Inflammatory macrophage treated with lipopolysaccharide for 4 hours (primary cell): ENCODE data around the gene OR2V1.
A peak's percentile ranks its signal among the peaks of the same experiment; 100 is the strongest.
"Not testable (repeated sequence)": the region's sequence is repeated elsewhere in the genome, so short reads cannot be mapped to it uniquely, and the experiment has no call there.

Experiments used
- DNase-seq: peaks from one replicate; pipeline ENCODE4 v3.0.0-alpha.2; 2020

The OR2V1 gene

DNA sequence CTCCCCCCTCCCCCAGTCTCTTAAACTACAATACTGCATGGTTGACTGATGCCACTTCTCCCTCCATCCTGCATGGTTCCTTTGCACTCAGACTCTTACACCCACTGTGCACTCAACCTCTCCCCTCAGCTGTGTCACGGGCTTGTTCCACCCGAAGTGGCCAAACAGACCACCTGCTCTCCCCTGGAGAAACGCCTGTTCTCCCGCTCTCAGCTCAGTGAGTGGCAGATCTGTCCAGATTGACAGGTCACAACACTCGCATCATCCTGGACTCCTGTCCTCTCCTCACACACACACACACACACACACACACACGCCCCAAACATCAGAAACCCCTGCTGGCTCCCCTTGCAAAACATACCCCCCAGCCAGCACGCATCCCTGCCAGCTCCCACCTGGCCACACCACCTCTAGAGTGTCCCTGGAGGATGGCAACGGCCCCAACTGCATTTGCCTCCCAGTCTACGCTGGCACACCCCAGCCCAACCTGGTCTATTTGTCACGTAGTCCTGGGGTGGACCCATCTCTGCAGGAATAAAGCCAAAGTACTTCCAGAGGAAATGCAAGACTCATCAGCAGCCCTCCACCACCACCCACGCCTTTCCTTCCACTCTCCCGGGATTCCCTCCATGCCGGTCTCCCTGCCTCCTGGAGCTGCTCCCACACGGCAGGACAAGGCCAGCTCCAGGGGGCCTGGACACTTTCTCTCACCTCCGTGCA is 2.9 kb downstream of the OR2V1 start:
- no peak for DNase-seq

DNA sequence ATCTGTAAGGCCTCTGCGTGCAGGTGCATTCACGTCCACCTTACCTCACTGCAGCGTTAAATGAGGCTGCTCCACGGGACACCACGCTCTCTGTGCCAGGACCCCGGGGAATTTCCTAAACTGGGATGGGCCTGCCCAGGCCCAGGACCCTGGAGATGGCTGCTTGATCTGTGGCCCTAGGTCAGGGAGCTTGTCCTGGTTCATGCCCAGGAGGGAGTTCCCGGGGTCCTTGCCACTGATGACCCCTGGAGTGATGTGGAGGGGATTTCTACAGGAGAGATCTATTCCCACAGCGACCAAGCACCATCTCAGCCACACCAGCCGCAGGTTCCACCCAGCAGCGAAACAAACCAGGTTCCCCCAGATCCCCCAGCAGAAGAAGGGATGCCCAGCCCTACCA is 3.5 kb downstream of the OR2V1 start:
- DNase-seq, result no peak

DNA sequence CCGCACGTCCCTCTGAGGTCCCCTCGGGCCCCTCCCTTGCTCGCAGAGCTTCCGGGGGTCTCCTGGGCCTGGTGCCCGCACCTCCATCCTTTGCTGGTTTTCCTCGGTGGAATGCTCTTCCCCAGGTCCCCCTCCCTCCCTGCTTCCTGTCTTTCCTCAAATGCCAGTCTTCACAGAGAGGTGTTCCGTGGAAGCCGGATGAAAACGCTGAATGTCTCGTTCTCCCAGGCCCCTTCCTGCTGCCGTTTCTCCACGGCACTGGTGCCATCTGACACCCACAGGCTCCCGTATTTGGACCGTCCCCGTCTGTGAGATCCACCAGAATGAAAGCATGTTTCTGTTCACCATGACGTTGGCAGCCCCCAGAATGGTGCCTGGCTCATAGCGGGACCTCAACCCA is 4.1 kb downstream of the OR2V1 start:
- no peak for DNase-seq

DNA sequence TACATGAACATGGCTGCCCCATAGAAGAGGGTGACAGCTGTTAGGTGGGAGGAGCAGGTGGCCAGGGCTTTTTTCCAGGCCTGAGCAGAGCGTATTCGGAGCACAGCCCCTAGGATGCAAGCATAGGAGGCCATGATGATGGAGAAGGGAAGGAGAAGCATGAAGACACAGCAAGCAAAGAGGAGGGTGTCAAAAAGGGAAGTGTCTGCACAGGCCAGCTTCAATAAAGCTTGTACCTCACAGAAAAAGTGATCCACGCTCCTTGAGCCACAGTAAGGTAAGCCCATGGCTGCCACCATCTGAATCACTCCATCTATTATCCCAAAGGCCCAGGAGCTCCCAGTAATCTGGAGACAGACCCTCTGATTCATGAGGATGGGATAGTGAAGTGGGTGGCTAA is 6.4 kb downstream of the OR2V1 start:
- no peak for DNase-seq

DNA sequence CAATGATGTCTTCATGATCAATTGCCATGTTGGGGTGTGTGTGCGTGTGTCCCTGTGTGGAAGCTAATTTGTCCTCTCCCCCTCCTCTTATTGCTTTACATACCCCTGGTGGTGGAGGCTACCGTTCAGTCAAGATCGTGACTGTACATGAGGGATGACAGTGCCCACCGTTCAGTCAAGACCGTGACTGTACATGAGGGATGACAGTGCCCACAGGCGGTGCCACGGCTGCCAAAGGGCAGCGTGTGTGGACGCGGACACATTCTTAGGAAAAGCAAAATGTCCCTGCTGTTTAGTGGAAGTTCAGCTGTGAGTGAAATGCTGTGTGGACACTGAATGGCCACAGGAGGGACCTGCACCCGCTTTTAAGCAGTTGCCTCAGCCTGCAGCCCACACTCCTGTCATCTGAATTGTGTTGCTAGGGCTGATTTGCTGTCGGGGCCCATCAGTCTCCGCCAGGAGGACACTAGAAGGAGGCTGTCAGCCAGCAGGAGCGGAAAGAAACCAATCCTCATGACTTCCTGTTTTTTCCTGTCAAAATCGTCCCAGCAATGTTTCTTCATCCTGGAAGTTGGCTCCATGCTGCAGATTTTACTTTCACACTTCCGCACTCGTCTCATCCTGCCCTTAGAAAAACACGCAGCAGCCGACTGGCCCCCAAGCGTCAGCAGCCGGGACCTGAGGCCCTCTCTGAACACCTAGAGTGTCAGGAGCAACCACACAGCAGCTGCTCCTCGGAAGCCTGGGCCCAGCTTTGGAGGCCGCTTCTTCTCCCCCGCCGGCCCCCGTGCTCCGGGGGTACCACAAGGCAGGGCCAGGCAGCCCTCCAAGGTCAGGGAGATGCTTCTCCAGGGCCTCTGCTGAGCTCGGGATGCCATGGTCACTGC is 9.1 kb downstream of the OR2V1 start:
- peak; percentile 3 for DNase-seq

DNA sequence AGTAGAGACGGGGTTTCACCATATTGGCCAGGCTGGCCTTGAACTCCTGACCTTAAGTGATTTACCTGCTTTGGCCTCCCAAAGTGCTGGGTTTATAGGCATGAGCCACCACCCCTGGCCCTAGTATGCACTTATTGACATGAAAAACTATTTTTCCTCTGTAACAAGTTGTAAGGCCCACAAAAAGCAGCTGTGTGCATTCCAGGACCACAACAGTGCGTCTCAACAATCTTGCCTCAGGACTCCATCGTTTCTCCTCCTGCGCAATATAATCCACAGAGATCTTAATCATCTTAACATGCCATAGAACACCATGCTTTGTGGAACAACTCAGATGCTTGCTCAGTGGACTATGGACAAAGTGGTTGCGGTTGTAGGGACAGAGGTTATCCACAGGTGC is 10.2 kb downstream of the OR2V1 start:
- DNase-seq, result no peak

DNA sequence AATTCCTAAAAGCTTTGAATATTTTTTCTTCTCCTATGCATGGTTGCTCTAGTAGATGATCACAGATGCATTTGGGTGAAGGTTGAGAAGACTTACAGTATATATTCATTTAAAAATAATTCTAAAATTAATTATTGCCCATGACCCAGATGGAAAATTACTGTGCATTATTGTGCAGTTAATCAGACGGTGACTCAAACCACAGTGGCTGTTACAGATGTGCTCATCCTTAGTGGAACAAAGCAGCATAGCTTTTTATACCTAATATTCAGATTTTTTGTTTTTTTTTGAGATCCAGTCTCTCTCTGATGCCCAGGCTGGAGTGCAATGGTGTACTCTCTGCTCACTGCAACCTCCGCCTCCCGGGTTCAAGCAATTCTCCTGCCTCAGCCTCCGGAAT is 10.7 kb downstream of the OR2V1 start:
- DNase-seq, result no peak

DNA sequence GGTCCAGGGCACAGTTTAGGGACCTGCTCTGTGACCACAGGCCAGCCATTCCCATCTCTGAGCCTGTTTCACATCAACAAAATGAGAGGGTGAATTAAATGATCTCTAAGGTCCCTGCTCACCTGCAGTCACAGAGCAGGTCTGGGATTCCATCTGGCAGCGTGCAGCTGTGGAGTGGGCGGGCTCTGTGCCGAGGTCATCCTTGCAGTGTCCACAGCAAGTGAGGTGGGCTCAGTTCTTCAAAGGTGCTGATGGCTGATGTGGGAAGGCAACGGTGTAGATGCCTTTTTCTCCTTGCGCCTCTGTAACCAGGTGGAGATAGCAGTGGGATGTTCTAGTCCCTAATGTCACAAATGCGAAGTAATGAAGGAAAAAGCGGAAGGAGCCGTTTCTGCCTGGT is 11.9 kb downstream of the OR2V1 start:
- no peak for DNase-seq

DNA sequence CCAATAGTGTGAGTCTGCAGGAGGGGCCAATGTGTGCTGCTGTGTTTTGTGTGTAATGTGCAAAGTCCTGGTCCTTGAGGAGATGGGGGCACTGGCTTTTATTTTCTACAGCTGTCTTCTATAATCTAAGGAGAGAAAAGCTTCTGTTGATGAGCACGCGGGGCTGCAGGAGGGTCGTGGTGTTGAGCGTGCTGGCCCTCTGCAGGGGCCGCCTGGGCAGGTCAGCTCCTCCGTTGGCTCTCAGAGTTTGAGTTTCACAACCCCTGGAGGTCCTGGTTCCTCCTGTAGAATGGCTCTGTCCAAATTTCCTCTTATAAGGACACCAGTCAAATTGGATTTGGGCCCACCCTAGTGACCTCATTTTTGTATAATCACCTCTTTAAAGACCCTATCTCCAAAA is 12.6 kb downstream of the OR2V1 start:
- no peak for DNase-seq

DNA sequence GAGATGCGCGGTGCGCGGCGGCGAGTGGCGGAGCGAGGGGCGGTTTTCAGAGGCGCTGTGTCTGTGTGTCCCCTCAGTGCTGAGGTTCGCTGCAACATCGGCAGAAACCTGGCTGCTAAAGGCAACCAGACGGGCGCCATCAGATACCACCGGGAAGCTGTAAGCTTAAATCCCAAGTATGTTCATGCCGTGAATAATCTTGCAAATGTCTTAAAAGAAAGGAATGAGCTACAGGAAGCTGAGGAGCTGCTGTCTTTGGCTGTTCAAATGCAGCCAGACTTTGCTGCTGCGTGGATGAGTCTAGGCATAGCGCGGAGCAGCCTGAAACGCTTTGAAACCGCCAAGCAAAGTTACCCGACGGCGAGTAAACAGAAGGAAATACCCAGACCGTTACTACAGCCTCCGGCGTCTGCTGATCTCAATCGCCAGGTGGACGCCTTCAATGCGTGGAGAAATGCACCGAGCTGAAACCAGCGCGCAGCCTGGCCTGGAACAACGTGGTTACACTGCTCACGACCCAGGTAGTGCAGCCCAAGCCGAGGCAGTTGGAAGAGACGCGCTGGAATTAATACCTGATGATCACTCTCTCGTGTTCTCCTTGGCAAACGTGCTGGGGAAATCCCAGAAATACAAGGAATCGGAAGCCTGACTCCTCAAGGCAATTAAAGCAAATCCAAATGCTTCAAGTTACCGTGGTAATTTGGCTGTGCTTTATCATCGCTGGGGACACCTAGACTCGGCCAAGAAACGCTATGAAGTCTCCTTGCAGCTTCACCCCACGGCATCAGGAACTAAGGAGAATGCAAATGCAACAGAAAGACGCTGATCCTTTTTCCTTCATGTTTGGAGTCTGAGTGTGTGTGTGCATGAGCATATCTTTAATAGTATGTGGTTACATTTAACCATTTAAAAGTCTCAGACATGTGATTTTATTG is 15.9 kb downstream of the OR2V1 start:
- DNase-seq, result no peak

DNA sequence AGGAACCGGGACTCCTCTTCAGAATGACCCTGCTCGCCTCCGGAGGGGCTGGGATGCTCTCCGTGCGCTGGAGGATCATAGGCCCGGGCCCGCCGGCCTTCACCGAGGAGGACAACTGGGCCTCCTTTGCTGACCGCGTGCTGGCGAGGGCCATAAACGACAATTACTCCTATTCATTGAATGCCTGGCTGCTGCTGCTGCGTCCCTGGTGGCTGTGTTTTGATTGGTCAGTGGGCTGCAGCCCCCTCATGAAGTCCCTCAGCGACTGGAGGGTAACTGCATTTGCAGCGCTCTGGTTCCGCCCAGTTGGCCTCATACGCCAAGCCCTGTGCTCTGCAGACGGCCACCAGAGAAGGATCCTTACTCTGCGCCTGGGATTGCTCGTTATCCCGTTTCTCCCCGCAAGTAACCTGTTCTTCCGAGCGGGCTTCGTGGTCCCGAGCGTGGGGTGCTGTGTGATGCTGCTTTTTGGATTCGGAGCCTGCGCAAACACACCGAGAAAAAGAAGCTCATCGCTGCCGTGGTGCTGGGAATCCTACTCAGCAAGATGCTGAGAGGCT is 16.6 kb downstream of the OR2V1 start:
- DNase-seq, result no peak

DNA sequence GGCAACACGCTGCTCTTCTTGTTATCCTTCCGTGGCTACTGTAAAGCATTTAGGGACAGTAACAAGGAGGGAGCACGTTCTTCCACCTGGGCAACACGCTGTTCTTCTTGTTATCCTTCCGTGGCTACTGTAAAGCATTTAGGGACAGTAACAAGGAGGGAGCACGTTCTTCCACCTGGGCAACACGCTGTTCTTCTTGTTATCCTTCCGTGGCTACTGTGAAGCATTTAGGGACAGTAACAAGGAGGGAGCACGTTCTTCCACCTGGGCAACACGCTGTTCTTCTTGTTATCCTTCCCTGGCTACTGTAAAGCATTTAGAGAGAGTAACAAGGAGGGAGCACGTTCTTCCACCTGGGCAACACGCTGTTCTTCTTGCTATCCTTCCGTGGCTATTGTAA is 17.4 kb downstream of the OR2V1 start:
- not testable (repeated sequence) for DNase-seq

DNA sequence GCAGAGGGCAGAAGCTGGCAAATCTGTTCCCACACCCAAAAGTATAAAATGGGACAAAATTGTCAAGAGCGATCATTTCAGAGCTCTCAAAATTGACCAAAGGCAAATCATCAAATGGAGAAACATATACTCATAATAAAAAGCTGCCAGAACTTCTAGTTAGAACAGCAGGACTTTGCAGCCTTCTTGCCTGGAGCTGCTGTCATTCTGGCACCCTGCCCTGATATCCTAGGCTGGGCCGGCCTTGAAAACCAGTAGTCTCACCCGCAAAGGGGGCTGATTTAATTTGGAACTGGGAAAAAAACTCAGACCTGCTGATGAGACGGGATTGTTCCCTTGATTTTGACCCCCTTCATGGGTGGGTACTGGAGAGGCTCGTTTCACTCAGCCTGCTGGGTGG is 18.5 kb downstream of the OR2V1 start:
- no peak for DNase-seq

DNA sequence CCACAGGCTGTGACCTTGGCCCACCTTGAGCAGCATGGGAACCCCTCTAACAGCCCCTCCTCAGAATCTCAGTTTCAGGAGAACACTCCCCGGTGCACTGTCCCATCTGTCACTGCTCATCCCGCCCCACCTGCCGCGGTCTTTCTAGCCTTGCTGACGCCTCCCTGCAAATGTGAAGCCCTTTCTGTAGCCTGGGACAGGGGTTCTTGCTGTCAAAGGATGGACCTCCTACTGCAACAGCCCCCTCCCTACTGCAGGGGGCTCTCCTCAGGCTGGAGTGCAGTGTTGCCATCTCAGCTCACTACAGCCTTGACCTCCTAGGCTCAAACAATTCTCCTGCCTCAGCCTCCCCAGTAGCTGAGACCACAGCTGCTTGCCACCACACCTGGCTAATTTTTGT is 20.0 kb downstream of the OR2V1 start:
- no peak for DNase-seq

DNA sequence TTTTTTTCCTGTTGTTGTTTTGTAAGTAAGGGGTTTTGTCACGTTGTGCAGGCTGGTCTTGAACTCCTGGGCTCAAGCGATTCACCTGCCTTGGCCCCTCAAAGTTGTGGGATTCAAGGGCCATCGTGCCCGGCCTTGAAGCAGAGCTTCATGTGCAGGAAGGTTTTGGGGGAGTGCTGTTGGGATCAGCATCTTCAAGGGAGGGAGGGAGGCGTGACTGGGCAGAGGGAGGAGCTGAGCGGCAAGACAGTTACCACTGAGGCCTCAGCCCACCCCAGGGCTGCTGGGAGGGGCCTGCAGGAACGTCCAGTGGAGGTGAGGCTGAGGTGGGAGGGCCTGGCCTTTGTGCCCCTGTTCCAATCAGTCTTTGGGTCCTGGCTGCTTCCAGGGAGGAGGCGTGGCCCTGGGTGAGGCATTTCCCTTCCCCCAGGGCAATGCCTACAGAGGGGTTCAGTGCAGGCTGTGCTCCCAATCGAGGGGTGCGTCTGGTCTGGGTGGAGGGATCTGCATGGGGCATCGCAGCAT is 21.4 kb downstream of the OR2V1 start:
- DNase-seq, result no peak

DNA sequence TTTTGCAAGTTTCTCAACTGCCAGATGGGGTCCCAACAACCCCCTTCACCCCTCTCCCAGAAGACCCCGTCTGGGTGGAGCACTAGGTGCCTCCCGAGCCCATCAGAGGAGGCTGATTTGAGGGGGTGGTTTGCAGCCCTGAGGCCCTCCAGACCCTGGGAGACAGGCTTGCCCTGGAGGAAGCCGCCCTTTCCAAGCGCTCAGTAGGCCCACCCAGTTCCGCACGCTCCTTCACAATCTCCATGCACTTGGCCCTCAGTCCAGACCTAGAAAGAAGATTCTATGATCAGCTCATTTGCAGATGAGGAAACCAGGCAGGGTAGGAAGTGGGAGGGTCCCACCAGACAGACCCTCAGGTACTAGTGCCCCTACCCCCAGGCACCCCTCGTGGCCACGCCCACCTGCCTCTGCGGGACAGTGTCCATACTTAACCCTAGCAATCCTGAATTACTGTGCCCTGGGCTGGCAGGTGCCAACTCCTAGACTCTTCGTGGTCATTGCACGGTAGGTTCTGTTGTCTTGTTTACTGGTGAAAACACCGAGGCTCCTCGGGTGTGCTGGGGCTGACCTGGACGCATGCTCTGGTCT is 22.3 kb downstream of the OR2V1 start:
- no peak for DNase-seq

DNA sequence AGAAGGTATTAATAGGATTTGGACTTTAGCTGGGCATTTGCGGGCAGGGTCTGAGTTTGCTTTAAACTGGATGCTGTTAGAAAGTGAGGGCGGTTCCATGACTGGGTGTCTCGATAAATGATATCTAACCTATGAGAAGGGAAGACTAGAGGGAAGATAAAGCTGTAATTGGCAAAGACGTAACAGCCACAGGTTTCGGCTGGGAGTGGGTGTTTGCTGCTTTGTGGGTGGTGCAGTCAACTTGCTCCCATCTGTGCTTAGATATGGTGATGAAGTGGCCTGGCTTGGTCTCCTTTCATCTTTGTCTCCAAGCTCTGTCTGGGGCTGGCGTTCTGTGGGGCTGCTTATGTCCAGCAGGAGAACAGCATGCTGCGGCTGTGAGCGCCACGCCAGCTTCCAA is 23.3 kb downstream of the OR2V1 start:
- no peak for DNase-seq

DNA sequence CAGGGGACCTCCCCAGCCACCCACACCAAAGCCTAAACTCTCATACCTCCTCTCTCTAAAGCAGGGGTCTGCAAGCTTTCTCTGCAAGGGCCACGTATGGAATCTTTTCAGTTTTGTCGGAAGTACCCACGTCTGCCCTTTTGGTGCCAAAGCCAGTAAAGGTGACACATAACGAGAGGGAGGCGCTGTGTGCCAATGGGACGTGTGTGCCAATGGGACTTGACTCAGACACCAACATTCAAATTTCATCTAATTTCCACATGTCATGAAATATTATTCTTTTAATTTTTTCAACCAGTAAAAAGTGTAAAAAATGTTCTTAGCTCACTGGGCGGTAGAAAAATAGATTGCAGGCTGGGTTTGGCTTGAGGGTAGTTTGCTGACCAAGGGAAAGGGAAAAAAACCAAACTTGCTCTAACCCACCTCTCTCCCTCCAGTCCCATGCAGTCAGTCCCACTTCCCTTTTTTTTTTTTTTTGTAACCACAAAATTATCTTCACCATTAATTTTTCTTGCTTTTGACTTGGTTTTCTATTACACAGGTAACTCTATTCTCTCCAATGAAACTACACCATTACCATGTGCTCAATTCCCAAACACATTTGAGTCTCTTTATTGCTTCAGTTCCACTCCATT is 25.5 kb downstream of the OR2V1 start:
- DNase-seq, result no peak

DNA sequence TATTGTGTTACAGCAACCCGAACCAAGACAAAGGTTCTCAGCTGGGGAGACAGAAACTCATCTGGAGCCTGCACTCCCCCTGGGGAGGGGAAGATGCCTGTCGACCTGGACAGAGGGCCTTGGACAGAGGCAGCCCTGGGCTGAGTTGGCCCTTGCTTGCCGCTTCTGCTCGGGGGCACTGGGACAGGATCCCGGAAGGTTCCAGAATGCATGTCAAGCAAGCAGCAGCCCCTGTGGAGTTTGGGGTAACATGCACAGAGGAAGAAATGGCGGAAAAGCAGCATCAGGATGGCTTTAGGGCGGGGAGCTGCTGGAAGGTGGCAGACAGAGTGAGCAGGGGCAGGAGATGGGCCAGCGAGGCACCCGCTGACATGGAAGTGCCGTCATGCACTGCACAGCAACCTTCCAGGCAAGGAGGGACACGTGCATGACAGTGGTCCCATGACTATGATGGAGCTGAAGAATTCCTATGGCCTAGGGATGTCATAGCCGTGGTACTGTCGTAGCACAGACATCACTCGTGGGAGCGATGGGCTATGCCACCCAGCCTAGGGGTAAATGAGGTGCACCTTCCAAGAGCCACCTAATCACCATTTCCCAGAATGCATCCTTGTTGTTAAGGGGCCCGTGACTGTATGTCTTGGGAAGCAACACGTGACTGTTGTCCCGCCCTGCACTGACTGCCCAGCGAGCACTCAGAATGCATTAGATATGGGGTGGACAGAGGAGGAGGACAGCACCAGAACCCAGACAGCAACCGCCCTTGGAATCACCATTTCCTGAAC is 26.2 kb downstream of the OR2V1 start:
- not testable (repeated sequence) for DNase-seq

DNA sequence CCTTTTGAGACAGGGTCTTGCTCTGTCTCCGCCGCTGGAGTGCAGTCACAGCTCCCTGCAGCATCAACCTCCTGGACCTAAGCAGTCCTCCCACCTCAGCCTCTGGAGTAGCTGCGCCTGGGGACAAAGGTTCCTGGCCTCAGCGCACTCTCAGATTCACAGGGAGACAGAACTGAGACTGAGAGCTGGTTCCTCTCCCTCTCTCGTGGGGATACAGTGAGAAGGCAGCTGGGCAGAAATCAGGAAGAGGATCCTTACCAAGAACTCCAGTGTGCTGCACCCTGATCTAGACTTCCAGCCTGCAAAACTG is 26.8 kb downstream of the OR2V1 start:
- not testable (repeated sequence) for DNase-seq
